HG02840 (cell line): ENCODE measurements around the gene NAXD.

ENCODE experiments used
- ATAC-seq: cut with Tn5 transposase; IDR thresholded peaks from one replicate; pipeline ENCODE4 v1.9.1; 2021; ENCODE audit warnings: mild to moderate bottlenecking, moderate library complexity, moderate number of reproducible peaks; ENCODE audit not compliant: unreplicated experiment, low FRiP score

NAXD gene

DNA sequence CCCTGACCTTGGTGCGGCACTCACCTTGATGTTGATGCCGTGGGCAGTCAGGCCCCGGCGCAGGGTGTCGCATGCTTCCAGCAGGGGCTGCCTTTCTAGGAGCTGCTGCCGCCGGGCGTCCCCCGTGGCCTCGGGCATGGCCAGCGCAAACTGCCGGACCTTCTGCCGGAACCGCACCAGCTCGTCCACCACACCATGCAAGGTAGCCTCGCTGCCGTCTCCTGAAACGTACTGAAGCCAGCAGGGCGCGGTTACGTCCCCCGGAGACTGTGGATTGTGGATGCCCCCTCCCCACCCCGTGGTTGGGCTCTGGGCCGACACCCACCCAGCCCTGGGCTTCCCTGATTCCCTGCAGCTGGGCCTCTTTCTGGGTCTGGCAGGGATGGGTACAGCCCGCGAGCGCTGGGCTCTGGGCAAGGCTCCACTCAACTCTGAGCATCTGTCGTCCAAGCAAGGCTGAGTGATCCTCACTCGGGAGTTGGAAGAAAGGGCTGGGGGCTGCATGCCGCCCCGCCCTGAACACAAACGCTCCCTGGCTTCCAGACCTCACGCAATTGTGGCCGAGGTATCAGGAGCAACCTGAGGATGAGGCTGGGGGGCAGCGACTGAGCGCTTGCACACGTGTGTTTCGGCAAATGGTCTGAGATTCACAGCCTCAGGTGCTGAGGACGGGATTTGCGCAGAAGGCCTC, 27.1 kb downstream of the NAXD start:
- no peak for ATAC-seq

DNA sequence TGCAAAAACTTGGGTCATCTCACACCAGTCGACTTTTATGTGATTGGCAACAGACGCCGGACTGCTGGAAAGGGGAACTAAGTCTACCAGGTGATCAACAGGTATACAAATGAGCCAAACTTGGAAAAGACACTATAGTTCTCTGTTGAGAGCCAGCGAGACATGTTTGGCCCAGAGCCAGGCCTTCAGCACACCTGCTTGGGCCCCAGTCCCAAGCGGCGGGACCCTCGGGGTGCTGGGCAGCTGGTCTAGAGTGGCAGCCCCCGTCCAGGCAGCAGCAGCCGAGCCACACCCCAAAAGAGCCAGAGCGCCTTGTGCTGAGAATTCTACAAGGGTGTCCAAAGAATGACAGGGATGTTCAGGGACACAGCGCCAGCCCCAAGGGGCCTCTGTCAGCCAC, 28.0 kb downstream of the NAXD start:
- ATAC-seq, result no peak

DNA sequence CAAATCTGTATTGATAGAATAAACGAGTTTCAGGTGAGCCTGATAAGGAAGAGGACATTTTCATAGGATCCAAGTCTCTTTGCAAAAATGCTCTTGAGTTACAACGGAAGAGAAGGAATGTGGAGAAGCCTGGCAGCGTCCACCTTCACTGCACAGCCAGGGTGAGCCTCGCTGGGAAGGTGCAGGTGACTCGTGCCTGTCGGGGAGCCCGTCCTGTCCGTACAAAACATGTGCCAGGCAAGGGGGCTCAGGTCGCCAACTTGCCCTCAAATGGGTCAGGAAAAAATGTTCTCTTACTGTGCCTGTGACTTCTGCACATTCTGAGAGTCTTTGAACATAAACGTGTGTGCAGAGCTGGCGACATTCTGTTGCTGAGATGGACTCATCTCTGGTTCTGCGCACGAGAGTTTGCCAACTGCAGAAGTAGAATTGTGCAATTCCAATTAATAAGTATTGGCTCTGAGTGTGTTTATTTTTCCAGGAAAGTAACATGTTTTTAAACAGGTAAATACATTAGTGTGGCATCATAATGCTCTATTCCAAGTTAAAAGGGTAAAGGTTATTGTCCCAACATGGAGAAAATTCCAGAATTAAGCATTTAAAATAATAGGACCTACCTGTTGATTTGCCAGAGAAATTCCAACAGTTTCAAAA, 28.6 kb downstream of the NAXD start:
- no peak for ATAC-seq

DNA sequence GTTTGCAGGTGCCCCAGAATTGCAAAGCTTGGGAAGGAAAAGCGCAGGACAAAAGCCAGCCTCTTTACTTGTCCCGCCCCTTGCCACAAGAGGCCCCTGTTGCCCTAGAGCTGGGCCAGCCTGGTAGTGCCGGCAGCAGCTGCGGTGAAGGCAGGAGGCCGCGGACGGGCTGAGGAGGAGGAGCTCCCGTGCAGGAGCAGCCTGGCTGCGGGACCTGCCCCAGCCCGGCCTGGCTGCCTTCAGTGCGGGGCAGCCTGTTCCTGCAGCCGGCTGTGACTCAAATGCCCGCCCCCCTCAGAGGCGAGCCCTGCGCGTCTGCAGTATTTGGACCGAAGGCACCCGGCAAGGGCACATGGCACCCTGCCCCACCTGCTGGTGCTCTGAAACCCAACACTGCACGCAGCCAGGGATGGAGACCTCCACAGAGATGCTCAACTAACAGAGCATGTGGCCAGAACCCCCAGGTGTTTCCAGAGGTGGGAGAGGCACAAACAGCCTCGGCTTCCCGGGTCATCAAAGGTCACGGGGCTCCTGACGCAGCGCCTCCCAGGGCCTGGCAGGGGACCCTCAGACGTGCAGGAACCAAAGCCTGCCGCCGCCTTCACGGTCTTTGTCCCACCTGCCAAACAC, 29.7 kb downstream of the NAXD start:
- ATAC-seq, result peak; percentile 64

DNA sequence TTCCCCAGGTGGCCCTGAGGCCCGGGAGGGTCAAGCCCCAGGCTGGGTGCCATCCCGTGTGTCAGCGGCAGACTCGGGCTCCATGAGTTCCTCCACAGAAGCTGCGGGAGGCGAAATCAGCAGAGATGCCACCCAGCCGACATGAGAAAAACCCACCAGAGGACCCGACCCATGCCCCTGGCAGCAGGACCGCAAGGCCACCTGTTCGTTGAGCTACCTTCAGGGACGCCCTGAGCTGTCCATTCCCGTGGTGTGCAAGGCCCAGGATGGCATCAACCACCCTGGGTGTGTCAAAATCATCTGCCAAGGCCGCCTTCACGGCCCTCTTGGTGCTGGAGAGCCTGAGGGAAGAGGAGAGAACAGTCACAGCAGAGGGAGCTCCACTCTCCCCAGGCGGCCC, 30.4 kb downstream of the NAXD start:
- no peak for ATAC-seq

DNA sequence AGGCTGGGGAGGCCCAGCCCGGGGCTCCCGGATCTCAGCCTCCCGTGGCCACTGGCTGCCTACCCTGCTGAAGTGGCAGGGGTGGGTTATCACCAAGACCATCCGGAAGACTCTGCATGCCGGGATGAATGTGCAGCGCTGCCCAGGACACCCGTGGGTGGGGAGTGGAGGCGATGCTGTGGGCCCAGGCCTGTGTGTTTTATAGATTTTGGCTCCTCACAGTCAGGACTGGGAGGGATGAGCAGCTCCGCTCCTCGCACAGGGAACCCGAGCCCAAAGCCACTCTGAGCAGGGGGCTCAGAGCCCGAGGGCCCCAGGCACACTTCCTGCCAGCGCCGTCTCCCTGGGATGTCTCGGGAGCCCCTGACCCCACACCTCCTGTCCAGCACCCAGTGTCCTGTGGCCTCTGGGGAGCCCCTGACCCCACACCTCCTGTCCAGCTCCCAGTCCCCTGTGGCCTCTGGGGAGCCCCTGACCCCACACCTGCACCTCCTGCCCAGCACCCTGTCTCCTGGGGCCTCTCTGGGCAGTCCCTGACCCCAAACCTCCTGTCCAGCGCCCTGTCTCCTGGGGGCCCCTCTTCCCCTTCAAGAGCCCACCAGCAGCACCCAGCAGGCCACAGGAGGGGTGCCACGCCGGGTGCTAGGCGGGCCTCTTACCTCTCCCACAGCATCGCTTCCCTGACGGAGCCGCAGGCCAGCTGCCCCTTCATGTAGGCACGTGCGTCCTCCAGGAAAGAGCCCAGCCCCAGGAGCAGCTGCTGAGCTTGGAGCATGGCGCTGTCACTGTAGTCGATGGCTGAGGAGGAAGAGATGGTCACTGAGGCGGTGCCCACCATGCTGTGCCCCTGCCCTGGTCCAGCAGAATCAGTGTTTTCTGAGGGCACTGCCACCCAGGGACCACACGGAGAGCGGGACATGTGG, 31.4 kb downstream of the NAXD start:
- no peak for ATAC-seq

DNA sequence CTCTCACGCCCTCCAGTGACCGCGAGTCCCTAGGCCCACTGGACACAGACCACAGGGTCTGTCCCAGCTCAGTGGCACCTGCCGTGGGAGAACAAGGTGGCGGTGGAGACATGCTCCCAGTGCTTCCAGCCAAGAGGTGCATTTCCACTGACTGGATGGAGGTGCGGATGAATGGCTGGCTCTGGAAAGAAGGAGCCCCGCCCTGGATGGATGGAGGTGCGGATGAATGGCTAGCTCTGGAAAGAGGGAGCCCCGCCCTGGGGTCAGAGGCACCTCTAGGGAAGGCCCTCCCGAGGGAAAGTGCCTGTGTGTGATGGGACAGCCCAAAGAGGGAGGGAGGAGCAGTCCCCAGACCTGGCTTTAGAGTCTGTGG, 32.0 kb downstream of the NAXD start:
- ATAC-seq, result no peak

DNA sequence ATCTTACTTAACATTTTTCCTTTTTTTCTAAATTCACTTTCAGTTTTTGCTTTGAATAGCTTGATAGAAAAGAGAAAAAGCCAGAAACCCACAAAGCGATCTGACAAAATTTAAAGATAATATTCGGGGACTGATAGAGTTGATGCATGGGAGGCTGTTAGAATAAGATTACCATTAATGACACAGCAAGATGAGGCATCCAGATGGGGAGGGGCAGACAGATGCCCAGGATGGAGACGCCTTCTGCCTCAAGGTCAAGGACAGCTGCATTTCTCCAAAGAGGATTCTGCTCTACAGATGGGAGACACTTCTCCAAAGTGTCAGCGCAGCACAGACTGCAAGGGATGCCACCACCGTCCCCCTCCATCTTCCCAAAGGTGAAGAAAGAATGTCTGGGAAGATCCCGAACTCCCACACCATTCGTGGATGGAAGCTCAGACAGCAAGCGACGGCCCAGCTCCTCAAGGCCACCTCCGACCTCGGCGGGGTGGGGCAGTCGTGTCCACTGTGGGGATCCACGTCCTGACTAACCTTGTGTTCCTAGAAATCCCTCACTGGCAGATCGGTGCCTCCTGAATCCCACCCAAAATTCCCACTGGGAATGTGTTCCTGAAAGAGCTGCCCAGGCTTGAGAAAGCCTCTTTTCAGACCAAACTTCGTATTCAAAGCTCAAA, 32.9 kb downstream of the NAXD start:
- ATAC-seq, result no peak

DNA sequence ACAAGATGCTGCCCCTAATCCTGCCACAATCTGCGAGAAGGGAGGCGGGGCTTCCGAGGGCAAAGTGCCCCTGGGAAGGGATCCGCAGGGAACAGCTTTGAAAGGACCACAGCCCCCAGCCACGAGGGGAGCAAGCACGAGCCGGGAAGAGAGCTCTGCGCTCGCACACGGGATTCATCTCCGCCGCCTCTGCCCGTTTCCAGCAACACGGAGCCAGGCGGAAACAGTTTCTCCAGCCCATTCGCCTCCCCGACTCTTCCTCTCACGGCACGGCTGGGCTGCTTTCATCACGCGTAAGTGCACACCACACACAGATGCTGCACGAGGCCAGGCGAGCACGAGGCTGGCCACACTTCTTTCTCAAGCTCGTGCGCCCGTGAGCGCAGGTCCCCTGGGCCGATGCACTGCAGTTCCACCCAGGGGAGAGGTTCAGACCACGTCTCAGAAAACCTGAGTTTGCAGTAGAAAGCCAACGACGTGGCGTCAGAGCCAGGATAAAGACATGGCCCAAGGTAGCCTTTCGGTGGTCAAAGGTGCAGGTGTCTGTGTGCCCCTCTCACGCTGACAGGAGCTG, 33.6 kb downstream of the NAXD start:
- ATAC-seq, result no peak

DNA sequence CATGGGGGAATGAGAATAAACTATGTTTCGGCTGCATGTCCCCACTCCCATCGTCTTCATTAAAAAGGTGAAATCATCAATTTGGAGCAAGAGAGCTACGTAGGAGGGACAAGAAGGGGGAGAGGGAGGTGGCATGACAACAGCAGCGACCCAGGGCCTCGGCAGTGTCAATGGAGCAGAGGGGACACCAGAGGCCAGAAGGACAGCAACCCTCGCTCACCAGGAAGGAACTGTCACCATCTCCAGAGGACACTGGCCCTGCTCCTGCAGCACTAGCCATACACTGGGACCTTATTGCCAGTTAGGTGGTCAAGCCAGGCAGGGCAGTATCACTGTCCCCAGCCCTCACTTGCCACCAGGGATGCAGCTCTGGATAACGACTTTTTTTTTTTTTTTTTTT, 34.2 kb downstream of the NAXD start:
- ATAC-seq, result no peak

DNA sequence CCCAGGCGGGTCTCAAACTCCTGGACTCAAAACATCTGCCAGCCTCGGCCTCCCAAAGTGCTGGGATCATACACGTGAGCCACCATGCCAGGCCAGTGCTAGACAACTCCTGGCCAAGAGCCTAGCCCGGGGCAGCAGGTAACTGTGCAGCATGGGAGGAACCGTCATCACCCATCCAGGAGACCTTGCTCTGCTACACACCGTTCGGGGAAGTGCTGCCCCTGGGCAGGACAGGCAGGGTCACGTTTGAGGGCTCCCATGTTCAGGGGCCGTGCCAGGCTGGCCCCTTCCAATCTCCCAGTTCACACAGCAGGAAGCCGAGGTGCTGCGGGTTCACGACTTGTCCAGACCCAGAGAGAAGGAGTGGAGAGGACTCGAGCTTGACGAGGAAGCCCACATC, 35.1 kb downstream of the NAXD start:
- ATAC-seq, result no peak

DNA sequence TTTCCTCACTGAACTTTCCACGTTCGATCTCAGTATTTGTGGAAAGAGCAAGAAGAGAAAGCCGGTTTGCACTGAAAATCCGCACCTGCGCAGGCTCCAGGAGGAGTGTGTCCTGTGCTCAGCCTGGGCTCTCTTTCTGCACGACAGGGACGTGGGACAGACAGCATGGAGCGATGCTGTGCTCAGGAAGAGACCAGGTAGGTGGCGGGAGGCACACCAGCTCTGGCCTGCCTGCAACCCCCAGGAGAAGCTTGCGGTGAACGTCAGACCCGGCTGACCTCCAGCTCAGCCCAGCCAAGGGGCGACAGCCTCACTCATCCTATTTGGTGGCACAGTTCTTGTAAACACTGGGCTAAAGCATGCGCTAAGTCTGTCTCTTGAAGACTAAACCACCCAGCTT, 35.9 kb downstream of the NAXD start:
- no peak for ATAC-seq

DNA sequence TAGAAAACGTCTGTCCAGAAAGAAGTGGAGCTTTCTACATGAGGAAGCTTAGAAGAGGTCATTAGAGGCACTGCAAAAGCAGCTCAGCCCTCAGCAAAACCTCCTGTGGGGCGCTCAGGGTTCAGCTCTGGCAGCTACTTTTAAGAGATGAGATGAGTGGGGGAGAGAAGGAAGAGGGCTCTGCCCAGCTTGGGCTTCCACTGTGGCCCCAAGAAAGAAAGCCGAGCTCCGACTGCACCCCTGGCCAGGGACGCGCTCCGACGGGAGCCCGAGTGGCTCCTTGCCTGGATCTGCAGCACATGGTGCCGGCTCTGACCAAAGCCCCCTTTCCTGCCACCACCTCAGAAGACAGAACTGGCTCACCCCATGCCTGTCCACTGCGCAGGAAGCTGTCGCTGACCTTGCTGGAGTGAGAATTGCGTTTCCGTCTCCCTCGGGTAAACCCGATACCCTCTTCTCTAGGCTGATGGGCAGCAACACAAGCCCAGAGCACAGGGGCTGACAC, 36.4 kb downstream of the NAXD start:
- ATAC-seq, result no peak

DNA sequence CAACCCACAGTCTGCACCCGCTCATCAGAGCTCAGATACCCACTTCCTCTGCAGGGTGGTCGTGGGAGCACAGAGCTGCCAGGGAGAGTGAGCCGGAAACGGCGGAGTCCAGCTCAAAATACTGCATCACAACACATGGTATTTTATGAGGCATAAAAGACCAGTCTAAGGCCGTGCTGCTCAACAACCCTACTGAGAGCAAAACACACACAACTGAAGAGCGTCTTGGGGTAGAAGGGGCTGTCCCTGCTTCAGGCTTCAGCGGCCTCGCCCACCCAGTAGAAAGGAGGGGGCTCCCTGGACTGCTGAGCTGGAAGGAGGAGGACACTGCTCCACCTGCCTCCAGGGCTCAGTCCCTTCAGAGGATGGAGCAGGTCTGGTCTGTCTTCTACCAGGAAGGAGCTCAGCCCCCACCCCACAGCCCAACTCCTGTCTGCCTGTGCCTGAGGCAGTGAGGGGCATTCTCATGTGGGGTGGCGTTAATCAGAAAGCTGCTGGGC, 36.9 kb downstream of the NAXD start:
- ATAC-seq, result no peak

DNA sequence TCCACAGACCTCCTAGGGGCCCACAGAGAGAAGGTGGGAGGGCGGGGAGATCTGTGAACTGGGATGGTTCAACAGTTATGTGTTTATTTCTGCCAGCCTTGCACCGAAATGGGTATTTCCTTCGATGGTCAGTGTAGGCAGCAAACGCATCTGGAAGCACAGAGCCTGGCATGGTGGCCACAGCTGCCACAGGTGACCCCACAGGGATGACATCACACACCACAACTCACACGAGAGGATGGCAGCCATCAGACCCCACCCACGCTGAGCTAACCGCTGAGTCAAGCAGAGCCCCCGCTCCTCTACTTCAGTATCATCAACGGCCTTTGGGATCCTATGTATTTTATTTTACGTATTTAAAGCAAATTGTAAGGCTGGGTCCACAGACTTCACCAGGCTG, 37.4 kb downstream of the NAXD start:
- no peak for ATAC-seq

DNA sequence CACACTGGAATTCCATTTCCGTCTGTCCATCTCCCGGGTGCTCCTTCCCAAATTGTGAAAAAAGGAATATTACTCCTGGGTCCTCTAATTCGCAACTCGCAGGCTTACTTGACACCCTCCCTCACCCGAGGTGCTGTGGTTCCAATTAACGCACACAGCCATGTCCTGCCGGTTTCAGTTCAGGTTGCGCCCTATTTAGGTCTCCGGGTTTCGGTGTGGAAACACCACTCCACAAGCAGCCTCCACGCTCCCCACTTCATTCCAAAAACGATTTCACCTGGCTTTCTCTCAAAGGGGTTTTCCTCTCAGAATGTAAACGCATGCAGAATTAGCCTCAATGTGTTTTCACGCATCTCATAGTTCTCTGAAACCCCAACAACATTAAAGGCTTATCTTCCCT, 37.9 kb downstream of the NAXD start:
- ATAC-seq, result no peak

DNA sequence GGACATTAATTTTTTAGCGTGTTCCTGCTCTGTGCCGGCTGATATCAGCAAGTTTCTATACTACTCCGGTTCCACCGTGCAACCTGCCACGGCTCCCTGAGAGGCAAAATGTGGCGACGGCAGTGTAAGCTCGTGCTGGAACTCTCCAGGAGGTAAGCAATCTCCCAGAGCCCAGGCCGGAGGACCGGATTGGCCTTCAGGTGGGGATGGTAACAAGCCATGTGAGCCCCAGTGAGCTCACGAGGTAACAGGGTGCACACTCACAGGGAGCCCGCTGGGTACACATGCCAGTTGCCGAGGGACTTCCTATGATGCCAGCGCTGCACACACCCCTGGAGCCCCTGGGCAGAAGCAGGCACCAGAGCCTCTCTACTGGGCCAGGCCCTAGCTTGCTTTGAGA, 38.5 kb downstream of the NAXD start:
- ATAC-seq, result no peak

DNA sequence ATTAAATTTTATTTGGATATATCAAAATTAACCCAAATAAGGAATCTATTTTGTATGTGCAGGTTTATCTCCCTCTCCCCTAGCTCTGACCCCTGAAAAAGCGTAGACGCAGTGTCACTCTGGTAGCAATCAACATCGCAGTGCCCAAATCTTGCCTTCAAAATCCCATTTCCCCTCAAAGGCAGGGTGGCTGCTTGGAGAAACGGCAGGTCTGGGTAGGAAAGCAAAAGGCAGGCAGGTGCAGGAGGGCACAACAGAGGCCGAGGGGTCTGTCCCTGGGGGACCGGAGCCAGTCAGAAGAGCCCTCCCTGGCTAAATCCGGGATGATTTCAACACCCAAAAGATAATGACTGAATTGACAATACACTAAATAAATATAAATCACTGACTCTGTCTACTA, 41.9 kb downstream of the NAXD start:
- ATAC-seq, result no peak

DNA sequence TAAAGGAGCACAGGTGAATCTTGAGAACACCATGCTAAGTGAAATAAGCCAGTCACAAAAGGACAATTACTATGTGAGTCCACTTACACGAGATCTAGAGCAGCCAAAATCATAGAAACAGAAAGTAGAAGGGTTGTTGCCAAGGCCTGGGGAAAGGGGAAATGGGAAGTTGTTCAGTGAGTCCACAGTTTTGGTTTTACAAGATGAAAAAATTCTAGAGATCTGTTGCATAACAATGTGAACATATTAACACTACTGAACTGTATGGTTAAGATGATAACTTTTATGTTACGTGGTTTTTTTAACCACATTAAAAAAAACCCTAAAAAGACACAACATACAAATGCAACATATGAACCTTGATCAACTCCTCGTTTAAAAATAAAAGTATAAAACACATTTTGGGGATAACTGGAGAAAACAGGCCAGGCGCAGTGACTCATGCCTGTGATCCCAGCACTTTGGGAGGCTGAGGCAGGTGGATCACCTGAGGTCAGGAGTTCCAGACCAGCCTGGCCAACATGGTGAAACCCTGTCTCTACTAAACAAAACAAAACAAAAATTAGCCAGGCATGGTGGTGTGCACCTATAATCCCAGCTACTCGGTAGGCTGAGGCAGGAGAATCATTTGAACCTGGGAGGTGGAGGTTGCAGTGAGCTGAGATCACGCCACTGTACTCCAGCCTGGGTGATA, 43.0 kb downstream of the NAXD start:
- ATAC-seq, result peak; percentile 81
